Adrenal gland (tissue), 12 donors: ENCODE results near the gene CARS1. TPM values are rescaled to one million over a fixed set of nuclear protein-coding genes. Genes with fewer than 3 reads are reported as not detected.

ENCODE experiments used
- DNase-seq, 7 donors: peaks; one replicate each; pipeline ENCODE4 v3.0.0-alpha.2; 2019 to 2020
- H3K27ac ChIP-seq, 5 donors: fragments of 200-600 bp; sonication (generic) in 4 of 5; 1 replicate in 3 of 5; 2 replicates in 2 of 5; pipeline versions ENCODE4 v1.5.1 to v1.8.0; 2016 to 2020; ENCODE audit warnings: mild to moderate bottlenecking in 1 of 5
- H3K27me3 ChIP-seq: fragments of 200-600 bp; 2 replicates; pipeline ENCODE4 v1.8.0; 2021
- H3K36me3 ChIP-seq, 2 donors: fragments of 200-600 bp; replicated peaks in 1 of 2; 1 replicate in 1 of 2; 2 replicates in 1 of 2; pipeline versions ENCODE4 v1.5.1 to v1.8.0; 2018 to 2022
- H3K4me1 ChIP-seq, 2 donors: fragments of 200-600 bp; replicated peaks in 1 of 2; 1 replicate in 1 of 2; 2 replicates in 1 of 2; pipeline versions ENCODE4 v1.5.1 to v1.8.0; 2018 to 2021
- H3K4me3 ChIP-seq, 4 donors: fragments of 200-600 bp; sonication (generic) in 3 of 4; one replicate each; pipeline ENCODE4 v1.5.1; 2016 to 2018
- H3K9me3 ChIP-seq, 3 donors: fragments of 200-600 bp; sonication (generic) in 1 of 3; replicated peaks in 1 of 3; 1 replicate in 2 of 3; 2 replicates in 1 of 3; pipeline versions ENCODE4 v1.5.1 to v1.8.0; 2016 to 2021
- POLR2A ChIP-seq, 2 donors: fragments of 450-650 bp; IDR thresholded peaks; one replicate each; pipeline ENCODE4 v1.6.1; 2017; ENCODE audit warnings: antibody characterized with exemption in 2 of 2, mild to moderate bottlenecking in 2 of 2, moderate library complexity in 1 of 2
- WGBS, 4 donors: extraction: QIAGEN DNeasy Blood & Tissue Kit in 2 of 4; methylation state at CpG; one replicate each; pipeline versions ENCODE4 v1.1.5 to v1.1.7; 2013 to 2017; 5-methylcytosine and 5-hydroxymethylcytosine counted together
- intact Hi-C, 2 donors: fragments of 100-400 bp; cut with DNase I; formaldehyde crosslinking; loops; one replicate each; pipeline versions ENCODE4 v1.14.1 to v1.15.0; 2022 to 2023
- polyA plus RNA-seq, 3 donors: library from polyadenylated mRNA; stranded (reverse); fragments of 200-250 nt in 2 of 3; fragments of 350-450 nt in 1 of 3; fragmentation: Illumina TruSeq in 1 of 3; extraction: RNeasy Lipid Tissue Mini Kit (QIAGEN cat#74804) in 1 of 3; gene quantifications; one replicate each; pipeline ENCODE4 v1.2.3, GENCODE V29; 2013 to 2014
- total RNA-seq, 9 donors: library from RNA; depleted of rRNA in 4 of 9; stranded (reverse); fragments of >200 nt in 4 of 9; fragments of 120-200 nt in 1 of 9; fragmentation: NEBNext Ultra II Directional in 1 of 9; extraction: Animal tissue kit (Norgen Biotek cat#: 25700) in 1 of 9; gene quantifications; one replicate each; pipeline versions ENCODE4 v1.1.0 to v1.2.4, GENCODE V29; 2013 to 2023
- TF ChIP-seq, protein P1 (sequence below), 6 experiments: fragments of 450-650 bp in 4 of 6; fragments of 200-600 bp in 2 of 6; sonication (generic) in 1 of 6; IDR thresholded peaks; 1 replicate in 5 of 6; 2 replicates in 1 of 6; pipeline versions ENCODE4 v1.5.1 to v1.8.0; 2016 to 2021; ENCODE audit warnings: antibody characterized with exemption in 6 of 6, mild to moderate bottlenecking in 2 of 6, moderate library complexity in 1 of 6
- donor health status: healthy with polysubstance abuse.
- donor health status: Bipolar disorder and iron deficiency.
- donor health status: DM: yes; HTN: yes; CAD: no.
- donor health status: DM: no; HTN: no; CAD: no.
- donor health status: DM: no; HTN: no; CAD: no.
- donor health status: DM: yes; HTN: yes; CAD: no.

CARS1 gene
- total and polyA plus RNA-seq, 12 donors, result 17.2 to 46.7 (median 31.5) TPM

- TF ChIP-seq POLR2A (IDR thresholded peaks at IDR 0.05), result no peak
- H3K36me3 ChIP-seq, result no peaks in the 10 kb centered on the region
- H3K9me3 ChIP-seq, result no peaks in the 10 kb centered on the region
- peak in 2 of 7 donors; percentile 21 to 55 for DNase-seq
- peak overlapping the region in 3 of 4 donors; percentile 69 to 96 (median 96) for H3K4me3 ChIP-seq
- peak overlapping the region; percentile 66 to 99 (median 92) for H3K27ac ChIP-seq
- H3K4me1 ChIP-seq, result peaks cover 16 to 54% of the 10 kb centered on the region in 2 donors
- no peaks in the 10 kb centered on the region for H3K27me3 ChIP-seq
- intact Hi-C loops, result no loop called here
- 3 to 11% (median 5%) methylated on average over 17 of the region's 17 CpGs for WGBS, 4 donors
Measured at GRCh38 chr11:2990617-2991451, 66.4 kb downstream of the CARS1 start.

DNA sequence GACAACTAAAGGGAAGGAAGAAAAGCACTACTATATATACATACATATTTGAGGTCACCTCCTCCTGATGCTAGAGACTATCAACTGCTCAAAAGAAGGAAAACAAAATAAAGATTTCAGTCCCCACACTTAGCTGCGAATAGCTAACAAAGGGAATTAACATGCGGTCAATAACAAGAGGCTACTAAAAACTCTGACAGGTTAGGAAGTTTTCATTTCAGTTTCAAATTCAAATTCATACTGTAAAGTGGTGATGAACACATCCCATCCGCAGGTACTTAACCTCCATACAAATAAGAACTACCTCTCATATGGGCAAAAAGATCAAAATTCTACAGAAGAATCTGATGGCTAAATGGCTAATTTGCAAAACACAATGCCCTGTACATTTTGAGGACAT, 67.7 kb downstream of the CARS1 start:
- intact Hi-C loops, result no loop called here
- WGBS, 4 donors, result 43 to 51% (median 50%) methylated on average over 3 of the region's 3 CpGs
- Histone ChIP-seq H3K27me3 (no peaks in the 10 kb centered on the region), H3K9me3 (no peaks in the 10 kb centered on the region), H3K4me1 (peaks cover 16 to 65% of the 10 kb centered on the region in 2 donors), H3K4me3 (no peak overlapping the region), H3K36me3 (no peaks in the 10 kb centered on the region), H3K27ac (no peak overlapping the region)
- no peak for TF ChIP-seq POLR2A (IDR thresholded peaks at IDR 0.05)
- TF ChIP-seq, protein P1, sequence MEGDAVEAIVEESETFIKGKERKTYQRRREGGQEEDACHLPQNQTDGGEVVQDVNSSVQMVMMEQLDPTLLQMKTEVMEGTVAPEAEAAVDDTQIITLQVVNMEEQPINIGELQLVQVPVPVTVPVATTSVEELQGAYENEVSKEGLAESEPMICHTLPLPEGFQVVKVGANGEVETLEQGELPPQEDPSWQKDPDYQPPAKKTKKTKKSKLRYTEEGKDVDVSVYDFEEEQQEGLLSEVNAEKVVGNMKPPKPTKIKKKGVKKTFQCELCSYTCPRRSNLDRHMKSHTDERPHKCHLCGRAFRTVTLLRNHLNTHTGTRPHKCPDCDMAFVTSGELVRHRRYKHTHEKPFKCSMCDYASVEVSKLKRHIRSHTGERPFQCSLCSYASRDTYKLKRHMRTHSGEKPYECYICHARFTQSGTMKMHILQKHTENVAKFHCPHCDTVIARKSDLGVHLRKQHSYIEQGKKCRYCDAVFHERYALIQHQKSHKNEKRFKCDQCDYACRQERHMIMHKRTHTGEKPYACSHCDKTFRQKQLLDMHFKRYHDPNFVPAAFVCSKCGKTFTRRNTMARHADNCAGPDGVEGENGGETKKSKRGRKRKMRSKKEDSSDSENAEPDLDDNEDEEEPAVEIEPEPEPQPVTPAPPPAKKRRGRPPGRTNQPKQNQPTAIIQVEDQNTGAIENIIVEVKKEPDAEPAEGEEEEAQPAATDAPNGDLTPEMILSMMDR (IDR thresholded peaks at IDR 0.05), result no peak
- DNase-seq, result no peak

DNA sequence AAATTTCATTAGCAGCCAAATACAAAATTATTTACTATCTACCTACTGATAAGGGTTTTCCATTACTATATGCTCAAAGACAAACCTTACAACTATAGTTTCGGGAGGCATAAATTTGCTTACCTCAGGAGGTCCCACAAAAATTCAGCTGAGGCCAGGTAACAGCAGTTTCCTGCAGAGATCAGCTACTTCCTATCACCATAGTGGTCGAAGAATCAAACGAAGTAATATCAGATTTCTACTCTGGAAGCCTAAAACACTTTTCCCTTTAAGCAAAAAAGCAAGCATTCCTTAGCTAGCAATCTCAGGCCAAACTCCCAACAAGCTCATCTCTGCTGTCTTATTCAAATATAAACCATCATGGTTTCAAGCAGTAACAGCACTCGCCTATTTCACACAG, 68.2 kb downstream of the CARS1 start:
- H3K4me1 ChIP-seq, result peaks cover 16 to 65% of the 10 kb centered on the region in 2 donors
- H3K27me3 ChIP-seq, result no peaks in the 10 kb centered on the region
- no peak overlapping the region for H3K27ac ChIP-seq
- 46 to 62% (median 53%) methylated on average over 4 of the region's 4 CpGs for WGBS, 4 donors
- H3K9me3 ChIP-seq, result no peaks in the 10 kb centered on the region
- no peak for DNase-seq
- TF ChIP-seq, protein P1 (IDR thresholded peaks at IDR 0.05), result no peak
- TF ChIP-seq POLR2A (IDR thresholded peaks at IDR 0.05), result no peak
- H3K4me3 ChIP-seq, result no peak overlapping the region
- no peaks in the 10 kb centered on the region for H3K36me3 ChIP-seq
- intact Hi-C loops, result no loop called here

DNA sequence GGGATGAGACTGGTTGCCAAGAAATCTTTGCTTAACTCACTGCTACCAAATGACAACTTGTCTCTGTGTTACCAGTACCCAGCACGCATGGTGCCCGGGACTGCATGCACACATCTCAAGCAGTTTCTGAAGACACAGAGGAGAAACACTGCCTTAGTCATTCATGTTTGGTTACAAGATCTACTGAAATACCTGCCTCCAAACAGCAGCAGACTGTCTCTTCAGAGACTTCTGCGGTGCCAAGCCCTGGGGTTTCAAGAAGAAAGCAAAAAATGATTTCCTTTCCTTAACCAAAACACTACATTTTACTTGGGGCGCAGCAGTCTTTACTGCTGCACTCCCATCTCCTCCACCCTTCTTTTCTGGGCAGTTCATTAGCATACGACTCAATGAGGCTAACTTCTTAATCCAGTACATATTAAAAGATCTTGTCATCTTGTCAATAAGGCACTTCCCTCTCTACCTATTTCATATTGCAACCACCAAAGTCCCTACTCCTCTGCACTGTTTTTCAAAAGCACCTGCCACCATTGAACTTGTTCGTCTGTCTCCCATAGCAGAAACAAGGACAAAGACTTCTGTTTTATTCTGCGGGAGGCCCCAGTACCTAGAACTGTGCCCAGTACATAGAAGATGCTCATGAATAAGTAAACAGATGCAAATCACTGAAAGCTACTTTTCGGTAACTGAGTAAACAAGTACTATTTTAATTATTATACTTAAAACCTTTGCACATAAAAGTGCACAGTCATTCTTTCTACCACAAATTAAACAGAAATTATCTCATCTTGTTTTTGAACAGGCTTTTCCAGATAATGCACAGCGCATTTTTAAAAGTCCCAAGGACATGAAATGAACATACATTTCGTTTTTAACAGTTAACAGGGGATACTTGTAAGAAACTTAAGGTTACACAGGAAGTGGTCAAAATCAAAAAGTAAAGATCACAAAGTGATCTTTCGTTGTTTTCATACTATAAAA, 69.1 kb downstream of the CARS1 start:
- intact Hi-C loops, result no loop called here
- 59 to 72% (median 61%) methylated on average over 11 of the region's 11 CpGs for WGBS, 4 donors
- peaks cover 16 to 65% of the 10 kb centered on the region in 2 donors for H3K4me1 ChIP-seq
- DNase-seq, result peak in 1 of 7 donors; percentile 49
- no peaks in the 10 kb centered on the region for H3K27me3 ChIP-seq
- no peaks in the 10 kb centered on the region for H3K9me3 ChIP-seq
- no peak overlapping the region for H3K4me3 ChIP-seq
- TF ChIP-seq, protein P1 (IDR thresholded peaks at IDR 0.05), result no peak
- no peak overlapping the region for H3K27ac ChIP-seq
- H3K36me3 ChIP-seq, result no peaks in the 10 kb centered on the region
